HFFc6 (cell line): Measurements from ENCODE around the gene ACY1. TPM values are rescaled to one million over a fixed set of nuclear protein-coding genes. Genes with fewer than 3 reads are reported as not detected.

Experiments used
- DNase-seq: peaks from one replicate; pipeline ENCODE4 v3.0.0-alpha.2; 2018
- H3K27ac Mint-ChIP-seq: 2 replicates; pipeline ENCODE4 v1.8.0; 2020; ENCODE audit warnings: mild to moderate bottlenecking, mixed read lengths
- H3K27me3 Mint-ChIP-seq: 2 replicates; pipeline ENCODE4 v1.8.0; 2021; ENCODE audit warnings: mild to moderate bottlenecking, moderate library complexity, mixed read lengths; ENCODE audit not compliant: insufficient read depth
- H3K36me3 Mint-ChIP-seq: 2 replicates; pipeline ENCODE4 v1.8.0; 2021; ENCODE audit warnings: low read depth, mixed read lengths
- H3K4me1 Mint-ChIP-seq: 2 replicates; pipeline ENCODE4 v1.8.0; 2020; ENCODE audit warnings: low read depth, mixed read lengths
- H3K4me3 Mint-ChIP-seq: 2 replicates; pipeline ENCODE4 v1.8.0; 2020; ENCODE audit warnings: mild to moderate bottlenecking, moderate library complexity, mixed read lengths
- H3K9me3 Mint-ChIP-seq: 2 replicates; pipeline ENCODE4 v1.8.0; 2020; ENCODE audit warnings: mild to moderate bottlenecking, mixed read lengths
- total RNA-seq, 6 experiments: library from RNA; stranded (reverse); fragmentation: NEBNext Ultra II Directional; extraction: Animal tissue kit (Norgen Biotek cat#: 25700); gene quantifications; 2 replicates in 1 of 6; 3 replicates in 5 of 6; pipeline ENCODE4 v1.2.3, GENCODE V29; 2021
- TF ChIP-seq, protein P1 (sequence below): fragments of 200-600 bp; sonication (generic); IDR thresholded peaks from 2 replicates; pipeline ENCODE4 v1.5.0; 2021; ENCODE audit warnings: antibody characterized with exemption, mild to moderate bottlenecking

Gene ACY1
- total RNA-seq, 6 experiments from 2014 or later, result 40.0 to 49.2 (median 41.5) TPM

GRCh38 chr3:51945031-51945840 lies 38.1 kb upstream of the ACY1 start:
- DNase-seq, result no peak
- Mint-ChIP-seq H3K4me1 (peaks cover 19% of the 10 kb centered on the region), H3K36me3 (no peaks in the 10 kb centered on the region), H3K27ac (no peak overlapping the region), H3K9me3 (no peaks in the 10 kb centered on the region), H3K27me3 (no peaks in the 10 kb centered on the region; the same call in 1 of the 2 replicates), H3K4me3 (no peak overlapping the region)
- TF ChIP-seq, protein P1, sequence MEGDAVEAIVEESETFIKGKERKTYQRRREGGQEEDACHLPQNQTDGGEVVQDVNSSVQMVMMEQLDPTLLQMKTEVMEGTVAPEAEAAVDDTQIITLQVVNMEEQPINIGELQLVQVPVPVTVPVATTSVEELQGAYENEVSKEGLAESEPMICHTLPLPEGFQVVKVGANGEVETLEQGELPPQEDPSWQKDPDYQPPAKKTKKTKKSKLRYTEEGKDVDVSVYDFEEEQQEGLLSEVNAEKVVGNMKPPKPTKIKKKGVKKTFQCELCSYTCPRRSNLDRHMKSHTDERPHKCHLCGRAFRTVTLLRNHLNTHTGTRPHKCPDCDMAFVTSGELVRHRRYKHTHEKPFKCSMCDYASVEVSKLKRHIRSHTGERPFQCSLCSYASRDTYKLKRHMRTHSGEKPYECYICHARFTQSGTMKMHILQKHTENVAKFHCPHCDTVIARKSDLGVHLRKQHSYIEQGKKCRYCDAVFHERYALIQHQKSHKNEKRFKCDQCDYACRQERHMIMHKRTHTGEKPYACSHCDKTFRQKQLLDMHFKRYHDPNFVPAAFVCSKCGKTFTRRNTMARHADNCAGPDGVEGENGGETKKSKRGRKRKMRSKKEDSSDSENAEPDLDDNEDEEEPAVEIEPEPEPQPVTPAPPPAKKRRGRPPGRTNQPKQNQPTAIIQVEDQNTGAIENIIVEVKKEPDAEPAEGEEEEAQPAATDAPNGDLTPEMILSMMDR, result no peak

DNA sequence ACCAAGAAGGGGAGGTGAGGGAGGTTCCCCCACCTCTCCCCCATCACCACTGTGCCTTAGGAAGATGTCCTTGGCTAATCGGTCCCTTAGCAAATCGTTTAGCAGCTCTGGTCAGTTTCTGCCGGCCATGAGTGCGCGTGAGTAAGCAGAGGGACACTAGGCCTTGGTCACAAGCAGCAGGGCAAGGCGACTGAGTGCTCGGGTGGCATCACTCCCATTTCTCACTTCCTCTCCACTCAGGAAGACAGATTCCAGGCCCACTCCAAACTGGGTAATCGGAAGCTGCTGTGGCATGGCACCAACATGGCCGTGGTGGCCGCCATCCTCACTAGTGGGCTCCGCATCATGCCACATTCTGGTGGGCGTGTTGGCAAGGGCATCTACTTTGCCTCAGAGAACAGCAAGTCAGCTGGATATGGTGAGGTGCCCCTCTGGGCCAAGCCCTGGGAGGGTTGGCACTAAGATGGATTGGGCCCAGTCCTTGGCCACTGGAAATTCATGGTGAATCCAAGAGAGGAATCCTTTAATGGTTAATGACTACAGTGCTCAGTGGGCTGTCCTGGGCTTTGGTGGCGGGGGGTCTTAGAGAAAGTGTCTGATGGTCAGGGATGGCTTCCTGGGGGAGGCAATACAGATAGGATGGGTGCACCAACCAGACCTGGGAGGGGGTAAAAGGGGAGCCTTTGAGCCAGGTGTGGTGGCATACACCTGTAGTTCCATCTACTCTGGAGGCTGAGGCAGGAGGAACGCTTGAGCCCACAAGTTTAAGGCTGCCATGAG lies 37.2 kb upstream of the ACY1 start:
- Mint-ChIP-seq H3K9me3 (no peaks in the 10 kb centered on the region), H3K4me3 (no peak overlapping the region), H3K36me3 (no peaks in the 10 kb centered on the region), H3K27me3 (no peaks in the 10 kb centered on the region; the same call in none of the 2 replicates), H3K27ac (no peak overlapping the region), H3K4me1 (peaks cover 11% of the 10 kb centered on the region)
- TF ChIP-seq, protein P1, result no peak
- DNase-seq, result no peak

DNA sequence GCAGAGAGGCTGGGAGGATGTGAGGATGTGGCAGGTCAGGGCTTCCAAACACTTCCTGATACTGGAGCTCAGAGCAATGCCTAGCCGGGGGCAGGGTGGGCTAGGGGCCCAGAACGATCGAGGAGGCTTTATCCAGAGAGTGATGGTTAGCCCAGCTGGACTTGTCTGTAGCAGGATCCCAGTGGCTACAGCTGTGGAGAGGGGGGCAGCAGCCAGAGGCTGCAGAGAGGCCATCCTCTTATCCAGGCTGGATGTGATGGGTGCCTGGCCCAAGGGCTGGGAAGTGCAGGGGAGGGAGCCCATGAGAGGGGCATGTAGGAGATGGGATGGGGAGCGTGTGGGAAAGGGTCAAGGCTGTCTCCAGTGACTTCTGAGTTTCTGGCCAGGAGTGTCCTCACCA lies 36.5 kb upstream of the ACY1 start:
- H3K36me3 Mint-ChIP-seq, result no peaks in the 10 kb centered on the region
- H3K4me1 Mint-ChIP-seq, result peaks cover 10% of the 10 kb centered on the region
- H3K9me3 Mint-ChIP-seq, result no peaks in the 10 kb centered on the region
- no peak for DNase-seq
- no peak overlapping the region for H3K27ac Mint-ChIP-seq
- TF ChIP-seq, protein P1, result no peak
- H3K27me3 Mint-ChIP-seq, result no peaks in the 10 kb centered on the region; the same call in none of the 2 replicates
- no peak overlapping the region for H3K4me3 Mint-ChIP-seq

DNA sequence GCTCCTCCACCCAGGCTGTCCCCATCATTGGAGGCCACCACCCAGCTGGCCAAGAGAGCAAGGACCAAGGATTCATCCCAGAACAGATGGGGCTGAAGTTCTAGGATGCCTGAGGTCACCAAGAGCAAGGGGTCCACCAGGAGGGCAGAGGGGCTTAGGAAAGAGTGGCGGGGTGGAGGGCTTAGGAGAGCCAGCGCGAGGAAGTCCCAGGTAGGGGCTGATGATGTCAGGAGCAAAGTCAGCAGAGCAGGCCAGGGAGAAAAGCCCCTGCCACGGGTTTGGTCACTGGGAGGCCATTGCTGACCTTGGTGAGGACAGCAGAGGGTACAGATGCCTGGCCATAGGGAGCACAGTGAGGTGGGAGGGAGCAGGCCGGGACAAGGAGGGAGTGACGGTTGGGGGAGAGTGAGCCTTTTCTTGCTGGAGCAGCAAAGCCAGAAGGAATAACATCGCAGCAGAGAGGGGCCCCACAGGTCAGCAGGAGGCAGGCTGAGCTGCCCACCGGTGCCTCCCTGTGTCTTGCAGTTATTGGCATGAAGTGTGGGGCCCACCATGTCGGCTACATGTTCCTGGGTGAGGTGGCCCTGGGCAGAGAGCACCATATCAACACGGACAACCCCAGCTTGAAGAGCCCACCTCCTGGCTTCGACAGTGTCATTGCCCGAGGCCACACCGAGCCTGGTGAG lies 36.0 kb upstream of the ACY1 start:
- Mint-ChIP-seq H3K27me3 (no peaks in the 10 kb centered on the region; the same call in none of the 2 replicates), H3K9me3 (no peaks in the 10 kb centered on the region), H3K4me3 (no peak overlapping the region), H3K27ac (no peak overlapping the region), H3K36me3 (no peaks in the 10 kb centered on the region), H3K4me1 (peaks cover 12% of the 10 kb centered on the region)
- DNase-seq, result no peak
- TF ChIP-seq, protein P1, result no peak

- Mint-ChIP-seq H3K4me1 (peaks cover 9% of the 10 kb centered on the region), H3K27ac (no peak overlapping the region), H3K9me3 (no peaks in the 10 kb centered on the region), H3K36me3 (no peaks in the 10 kb centered on the region), H3K4me3 (no peak overlapping the region), H3K27me3 (no peaks in the 10 kb centered on the region; the same call in none of the 2 replicates)
- no peak for DNase-seq
- TF ChIP-seq, protein P1, result no peak
Measured at GRCh38 chr3:51948016-51948580, 35.2 kb upstream of the ACY1 start.
